Endothelial cell (in vitro differentiated cells): ENCODE data around the gene ANKRD42. TPM values are rescaled to one million over a fixed set of nuclear protein-coding genes. Genes with fewer than 3 reads are reported as not detected.

Source experiments
- DNase-seq: peaks from one replicate; pipeline ENCODE4 v3.0.0; 2021; ENCODE audit warnings: low spot score
- H3K27ac Mint-ChIP-seq: one replicate; pipeline ENCODE4 v1.8.0; 2021; ENCODE audit warnings: mixed read lengths, inconsistent platforms; ENCODE audit not compliant: unreplicated experiment
- H3K27me3 Mint-ChIP-seq: one replicate; pipeline ENCODE4 v1.8.0; 2021; ENCODE audit warnings: mild to moderate bottlenecking, moderate library complexity, mixed read lengths, inconsistent platforms; ENCODE audit not compliant: unreplicated experiment
- H3K36me3 Mint-ChIP-seq: one replicate; pipeline ENCODE4 v1.8.0; 2021; ENCODE audit warnings: mild to moderate bottlenecking, low read depth, mixed read lengths, inconsistent platforms; ENCODE audit not compliant: unreplicated experiment
- H3K4me1 Mint-ChIP-seq: one replicate; pipeline ENCODE4 v1.8.0; 2021; ENCODE audit warnings: mild to moderate bottlenecking, mixed read lengths, inconsistent platforms; ENCODE audit not compliant: unreplicated experiment
- H3K4me3 Mint-ChIP-seq: one replicate; pipeline ENCODE4 v1.8.0; 2021; ENCODE audit warnings: mild to moderate bottlenecking, mixed read lengths, inconsistent platforms; ENCODE audit not compliant: unreplicated experiment
- H3K9me3 Mint-ChIP-seq: one replicate; pipeline ENCODE4 v1.8.0; 2021; ENCODE audit warnings: mixed read lengths, inconsistent platforms; ENCODE audit not compliant: unreplicated experiment
- total RNA-seq: library from RNA; stranded (reverse); fragmentation: NEBNext Ultra II Directional; extraction: Animal tissue kit (Norgen Biotek cat#: 25700); gene quantifications from one replicate; pipeline ENCODE4 v1.2.1, GENCODE V29; 2021; ENCODE audit not compliant: unreplicated experiment
- TF ChIP-seq, protein P1 (sequence below): fragments of 200-600 bp; sonication (generic); IDR thresholded peaks from one replicate; pipeline ENCODE4 v1.5.0; 2021; ENCODE audit warnings: antibody characterized with exemption; ENCODE audit not compliant: unreplicated experiment

The ANKRD42 gene
- total RNA-seq, 1 donor from 2014 or later, result 11.4 TPM

DNA sequence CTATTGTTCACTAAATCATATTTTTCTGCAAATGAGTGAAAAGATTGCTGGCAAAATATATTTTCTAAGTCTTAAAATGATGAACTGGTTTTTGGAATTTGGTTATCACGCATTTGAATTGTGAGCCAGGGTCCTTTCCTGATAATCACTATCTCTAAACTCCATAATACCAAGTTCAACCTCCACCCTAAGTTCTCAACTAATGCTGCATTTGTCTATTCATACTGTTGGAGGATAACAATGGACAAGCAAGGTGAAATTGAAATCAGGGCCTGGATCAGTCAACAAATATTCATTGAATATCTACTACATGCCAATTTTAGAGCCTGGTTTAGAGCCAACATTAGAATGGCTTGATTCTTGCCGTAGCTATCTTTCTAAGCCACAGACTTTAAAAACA is 41.2 kb upstream of the ANKRD42 start:
- TF ChIP-seq, protein P1, sequence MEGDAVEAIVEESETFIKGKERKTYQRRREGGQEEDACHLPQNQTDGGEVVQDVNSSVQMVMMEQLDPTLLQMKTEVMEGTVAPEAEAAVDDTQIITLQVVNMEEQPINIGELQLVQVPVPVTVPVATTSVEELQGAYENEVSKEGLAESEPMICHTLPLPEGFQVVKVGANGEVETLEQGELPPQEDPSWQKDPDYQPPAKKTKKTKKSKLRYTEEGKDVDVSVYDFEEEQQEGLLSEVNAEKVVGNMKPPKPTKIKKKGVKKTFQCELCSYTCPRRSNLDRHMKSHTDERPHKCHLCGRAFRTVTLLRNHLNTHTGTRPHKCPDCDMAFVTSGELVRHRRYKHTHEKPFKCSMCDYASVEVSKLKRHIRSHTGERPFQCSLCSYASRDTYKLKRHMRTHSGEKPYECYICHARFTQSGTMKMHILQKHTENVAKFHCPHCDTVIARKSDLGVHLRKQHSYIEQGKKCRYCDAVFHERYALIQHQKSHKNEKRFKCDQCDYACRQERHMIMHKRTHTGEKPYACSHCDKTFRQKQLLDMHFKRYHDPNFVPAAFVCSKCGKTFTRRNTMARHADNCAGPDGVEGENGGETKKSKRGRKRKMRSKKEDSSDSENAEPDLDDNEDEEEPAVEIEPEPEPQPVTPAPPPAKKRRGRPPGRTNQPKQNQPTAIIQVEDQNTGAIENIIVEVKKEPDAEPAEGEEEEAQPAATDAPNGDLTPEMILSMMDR, result no peak
- Mint-ChIP-seq H3K9me3 (no peaks in the 10 kb centered on the region), H3K36me3 (no peaks in the 10 kb centered on the region), H3K27me3 (peaks cover 10% of the 10 kb centered on the region), H3K4me1 (peaks cover 2% of the 10 kb centered on the region), H3K4me3 (no peak overlapping the region), H3K27ac (no peak overlapping the region)
- DNase-seq, result no peak

- Mint-ChIP-seq H3K4me3 (no peak overlapping the region), H3K36me3 (peaks cover 4% of the 10 kb centered on the region), H3K27ac (no peak overlapping the region), H3K9me3 (no peaks in the 10 kb centered on the region), H3K4me1 (peaks cover 5% of the 10 kb centered on the region), H3K27me3 (peaks cover 18% of the 10 kb centered on the region)
- TF ChIP-seq, protein P1, result no peak
- no peak for DNase-seq
Observed at GRCh38 chr11:83153764-83154163, 39.7 kb upstream of the ANKRD42 start.

- H3K36me3 Mint-ChIP-seq, result peaks cover 10% of the 10 kb centered on the region
- peak overlapping the region; percentile 100 for H3K4me3 Mint-ChIP-seq
- H3K9me3 Mint-ChIP-seq, result no peaks in the 10 kb centered on the region
- DNase-seq, result peak; percentile 93
- TF ChIP-seq, protein P1, result no peak
- peaks cover 21% of the 10 kb centered on the region for H3K27me3 Mint-ChIP-seq
- peaks cover 21% of the 10 kb centered on the region for H3K4me1 Mint-ChIP-seq
- peak overlapping the region; percentile 100 for H3K27ac Mint-ChIP-seq
Observed at GRCh38 chr11:83156144-83156995, 37.1 kb upstream of the ANKRD42 start.

GRCh38 chr11:83156996-83157593 is 36.4 kb upstream of the ANKRD42 start, which contains the start of gene PCF11:
TSS of gene PCF11 (plus strand) at chr11:83157131. CDS start at chr11:83157440, 309 bp downstream.
- Mint-ChIP-seq H3K27me3 (peaks cover 21% of the 10 kb centered on the region), H3K9me3 (no peaks in the 10 kb centered on the region), H3K36me3 (peaks cover 10% of the 10 kb centered on the region), H3K4me1 (peaks cover 29% of the 10 kb centered on the region), H3K27ac (peak within 1 kb of the TSS; percentile 100), H3K4me3 (peak within 1 kb of the TSS; percentile 100)
- DNase-seq, result no peak
- TF ChIP-seq, protein P1, result no peak
